Right lung (tissue), 5 donors: Measurements from ENCODE around the gene INPP5D. TPM values are rescaled to one million over a fixed set of nuclear protein-coding genes. Genes with fewer than 3 reads are reported as not detected.
"Not testable (repeated sequence)": the region's sequence is repeated elsewhere in the genome, so short reads cannot be mapped to it uniquely, and the experiment has no call there.

Experiments
- DNase-seq, 2 donors: peaks; one replicate each; pipeline ENCODE4 v3.0.0-alpha.2; 2013
- polyA plus RNA-seq, 5 donors: library from polyadenylated mRNA; unstranded; fragments of 120-200 nt; gene quantifications; one replicate each; pipeline versions ENCODE4 v1.2.1 to v1.2.3, GENCODE V29; 2013; ENCODE audit warnings: inconsistent platforms in 1 of 5, low replicate concordance in 1 of 5; ENCODE audit not compliant: insufficient read length in 5 of 5, insufficient read depth in 1 of 5

INPP5D gene
- polyA plus RNA-seq, 5 donors: 8.4 to 14.6 (median 12.8) TPM

DNA sequence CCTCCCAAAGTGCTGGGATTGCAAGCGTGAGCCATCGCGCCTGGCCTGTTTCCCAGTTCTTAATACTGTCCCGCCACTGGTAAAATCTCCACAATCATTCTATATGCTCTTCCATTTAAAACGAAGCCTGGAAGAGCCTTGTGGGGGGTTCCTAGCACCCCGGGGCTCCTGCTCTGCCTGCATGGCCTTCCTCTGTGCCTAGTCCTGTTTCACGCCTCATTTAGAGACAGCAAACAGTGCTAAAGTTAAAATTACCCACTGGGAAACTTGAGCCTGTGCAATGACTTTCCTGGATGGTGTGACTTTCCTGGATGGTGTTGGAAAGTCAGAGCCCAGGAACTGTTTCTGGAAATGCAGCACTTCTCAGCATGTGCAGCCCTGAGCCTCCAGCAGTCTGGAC lies 55.0 kb downstream of the INPP5D start:
- no peak for DNase-seq

DNA sequence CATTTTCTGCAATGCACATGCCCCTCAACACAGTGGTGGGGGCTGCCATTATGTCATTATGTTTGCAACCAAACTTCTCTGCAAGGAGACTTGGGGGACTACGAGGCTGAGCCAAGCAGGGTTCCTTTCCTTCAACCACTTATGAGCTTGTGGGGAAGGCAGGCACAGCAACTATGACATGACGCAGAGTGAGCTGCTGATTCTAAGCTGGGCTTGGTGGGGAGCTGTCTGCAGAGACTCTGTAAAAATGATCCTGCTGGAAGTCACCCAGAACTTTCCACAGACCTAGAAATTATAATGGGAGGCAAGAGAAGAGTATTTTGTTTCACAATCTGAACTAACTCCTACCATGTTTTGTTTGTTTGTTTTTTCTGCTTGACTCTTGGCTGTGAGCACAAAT lies 55.6 kb downstream of the INPP5D start:
- DNase-seq: peak; percentile 32 to 36

DNA sequence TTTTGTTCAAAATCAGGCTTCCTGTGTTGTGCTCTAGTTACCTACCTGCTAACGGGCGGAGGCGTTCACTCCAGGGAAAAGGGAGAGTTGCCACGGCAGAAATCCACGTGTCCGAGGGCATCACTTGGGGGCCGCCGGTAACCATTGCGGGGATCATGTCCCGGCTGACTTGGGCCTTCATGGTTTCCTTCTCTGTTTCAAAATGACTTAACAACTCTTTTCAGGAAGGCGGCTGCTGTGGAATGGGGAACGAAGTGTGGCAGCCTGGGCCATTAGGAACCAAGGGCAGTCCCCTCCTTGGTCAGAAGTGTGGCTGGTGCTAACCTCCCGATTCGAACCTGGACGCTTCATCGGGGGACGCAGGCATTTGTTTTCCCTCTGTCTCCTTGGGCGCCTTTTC lies 56.8 kb downstream of the INPP5D start:
- no peak for DNase-seq

DNA sequence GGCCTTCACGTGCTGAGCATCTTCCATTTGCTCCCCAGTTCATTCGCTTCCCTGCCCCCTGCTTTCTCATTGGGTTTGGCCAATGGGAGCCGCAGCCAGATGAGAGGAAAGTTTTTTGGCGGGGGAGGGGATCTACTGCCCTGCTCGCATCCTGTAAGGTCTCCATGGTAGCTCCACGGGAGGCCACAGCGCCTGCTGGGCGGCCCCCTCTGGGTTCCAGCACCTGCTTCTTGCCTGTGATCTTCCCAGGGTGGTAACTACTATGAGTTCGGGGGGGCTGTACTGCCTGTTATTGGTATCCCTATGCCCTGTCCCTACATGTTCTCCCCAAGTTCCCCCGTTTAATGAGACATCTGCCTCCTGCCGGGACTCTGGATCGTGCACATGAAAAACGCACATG lies 57.2 kb downstream of the INPP5D start:
- no peak for DNase-seq

DNA sequence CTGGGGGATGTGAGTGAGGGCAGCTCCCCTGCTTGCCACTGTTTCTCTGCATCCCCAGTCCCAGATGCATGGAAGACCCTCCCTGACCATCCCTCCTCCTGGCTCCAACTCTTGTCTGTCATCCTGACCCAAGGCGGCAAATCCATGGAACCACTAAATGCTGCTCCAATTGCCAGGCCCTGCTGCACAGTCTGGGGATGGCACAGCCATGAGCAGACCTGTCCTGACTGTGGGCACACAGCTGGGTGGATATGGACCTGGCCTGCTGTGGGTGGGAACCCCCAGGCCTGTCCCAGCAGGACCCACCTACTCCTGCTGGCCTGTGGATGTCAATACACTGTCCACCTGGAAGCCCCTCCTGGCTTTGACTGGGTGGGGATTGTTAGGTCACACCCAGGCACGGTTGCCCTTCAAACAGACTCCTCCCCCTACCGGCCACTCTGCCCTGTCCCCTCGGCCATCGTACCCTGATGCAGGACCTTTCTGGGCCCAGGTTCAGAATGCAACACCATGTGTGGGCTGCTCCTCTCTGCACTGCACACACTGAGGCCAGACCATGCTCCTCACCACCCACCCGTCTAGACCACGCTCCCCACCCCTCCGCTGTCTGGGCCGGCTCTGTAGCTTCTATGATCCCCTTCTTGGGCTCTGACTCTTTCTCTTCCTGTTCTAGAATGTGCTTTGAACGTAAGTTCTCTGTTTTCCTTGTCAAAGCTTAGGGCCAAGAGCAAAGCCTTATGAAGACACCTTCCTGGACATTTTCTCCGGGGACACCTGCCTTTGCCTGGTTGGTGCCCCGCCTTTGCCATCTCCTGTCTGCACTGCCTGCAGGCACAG lies 57.9 kb downstream of the INPP5D start:
- DNase-seq: no peak

DNA sequence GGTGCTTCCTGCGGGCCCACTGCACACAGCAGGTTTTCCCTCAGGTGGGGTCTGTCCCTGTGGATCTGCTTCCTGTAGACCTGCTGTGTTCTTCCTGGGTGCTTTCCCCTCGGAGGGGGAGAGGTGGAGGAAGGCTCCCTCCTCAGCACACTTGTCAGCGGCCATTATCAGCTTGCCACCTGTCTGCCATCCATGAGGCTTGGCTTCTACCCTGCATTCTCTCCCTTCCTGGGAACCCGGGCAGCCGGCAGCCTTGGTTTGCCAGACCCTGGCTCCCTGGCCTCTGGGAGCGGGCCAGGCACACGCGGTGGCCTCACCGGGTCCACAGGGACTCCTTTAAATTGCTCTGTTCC lies 58.5 kb downstream of the INPP5D start:
- no peak for DNase-seq

DNA sequence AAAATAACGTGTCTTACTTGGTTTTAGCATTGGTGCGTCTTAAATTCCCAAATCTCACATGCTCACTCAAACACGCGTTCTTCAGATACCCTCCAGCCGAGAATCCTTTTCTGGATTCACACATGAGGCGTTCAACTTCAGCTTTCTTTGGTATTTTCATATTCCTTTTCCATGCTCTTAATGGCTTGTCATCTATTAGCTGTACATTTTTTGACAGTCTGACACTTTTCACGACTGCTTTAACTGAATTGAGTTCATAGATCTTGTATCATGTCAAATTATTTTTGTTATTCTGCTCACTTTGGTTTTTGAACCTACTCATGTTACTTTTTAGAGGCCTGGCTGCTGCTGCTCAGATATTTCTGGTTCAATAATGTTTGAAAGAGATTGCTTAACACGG lies 59.0 kb downstream of the INPP5D start:
- DNase-seq: no peak

DNA sequence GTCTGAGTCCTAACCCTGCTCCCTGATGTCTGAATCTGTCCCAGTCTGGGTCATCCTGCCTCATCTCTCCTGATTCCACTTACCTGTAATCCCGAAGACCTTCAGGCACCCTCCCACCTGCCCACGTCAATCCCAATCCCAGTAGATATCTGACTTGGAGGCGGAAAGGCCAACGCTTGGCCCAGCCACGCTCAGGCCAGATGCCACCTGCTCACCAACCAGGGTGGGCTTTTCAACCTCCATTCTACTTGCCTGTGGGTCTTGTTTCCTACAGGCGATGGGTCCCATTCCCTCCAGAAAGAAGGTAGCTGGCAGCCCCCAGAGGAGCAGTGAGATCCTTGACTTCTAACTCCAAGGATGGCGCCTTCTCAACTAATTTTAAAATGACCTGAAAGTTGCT lies 59.7 kb downstream of the INPP5D start:
- DNase-seq: no peak

DNA sequence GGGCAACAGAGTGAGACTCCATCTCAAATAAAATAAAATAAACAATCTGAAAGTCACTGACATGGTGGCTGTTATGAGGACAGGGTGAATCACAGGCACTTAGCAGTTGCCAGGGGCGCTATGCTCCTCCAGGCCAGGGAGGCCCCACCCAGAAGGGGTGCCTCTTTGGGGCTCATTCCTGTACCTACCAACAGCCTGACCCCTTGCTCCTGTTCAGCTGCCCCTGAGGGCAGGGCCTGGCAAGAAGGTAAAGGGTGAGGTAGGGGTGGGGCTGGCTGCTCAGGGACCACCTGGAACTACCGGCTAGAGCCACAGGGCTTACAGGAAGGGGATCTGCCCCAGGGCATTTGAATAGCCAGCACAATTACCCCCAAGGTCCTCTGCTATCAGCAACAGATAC lies 60.3 kb downstream of the INPP5D start:
- no peak for DNase-seq

DNA sequence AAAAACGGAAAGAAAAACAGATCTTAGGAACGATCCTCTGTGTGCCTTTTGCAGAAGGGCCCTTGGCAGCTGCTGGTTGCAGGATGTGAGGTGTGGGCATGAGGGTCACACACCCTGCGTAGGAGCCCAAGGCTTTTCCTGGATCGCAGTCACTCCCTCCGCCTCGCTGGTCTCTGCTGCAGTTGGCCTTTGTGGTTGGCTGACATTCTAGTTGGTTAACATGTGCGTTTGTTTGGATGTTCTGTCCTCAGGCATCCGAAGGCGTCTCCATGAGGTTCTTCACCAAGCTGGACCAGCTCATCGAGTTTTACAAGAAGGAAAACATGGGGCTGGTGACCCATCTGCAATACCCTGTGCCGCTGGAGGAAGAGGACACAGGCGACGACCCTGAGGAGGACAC lies 61.7 kb downstream of the INPP5D start:
- DNase-seq: no peak

DNA sequence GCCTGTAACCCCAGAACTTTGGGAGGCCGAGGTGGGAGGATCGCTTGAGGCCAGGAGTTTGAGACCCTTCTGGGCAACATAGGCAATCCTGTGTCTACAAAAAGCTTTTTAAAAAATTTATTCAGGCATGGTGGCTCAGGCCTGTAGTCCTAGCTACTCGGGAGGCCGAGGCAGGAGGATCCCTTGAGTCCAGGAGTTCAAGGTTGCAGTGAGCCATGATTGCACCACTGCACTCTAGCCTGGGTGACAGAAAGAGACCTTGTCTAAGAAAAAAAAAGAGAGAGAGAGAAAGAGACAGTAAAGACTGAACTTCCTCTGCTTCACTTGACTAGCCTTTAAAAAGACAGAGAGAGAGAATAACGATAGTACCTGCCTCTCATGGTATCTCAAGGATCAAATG lies 62.4 kb downstream of the INPP5D start:
- DNase-seq: no peak

DNA sequence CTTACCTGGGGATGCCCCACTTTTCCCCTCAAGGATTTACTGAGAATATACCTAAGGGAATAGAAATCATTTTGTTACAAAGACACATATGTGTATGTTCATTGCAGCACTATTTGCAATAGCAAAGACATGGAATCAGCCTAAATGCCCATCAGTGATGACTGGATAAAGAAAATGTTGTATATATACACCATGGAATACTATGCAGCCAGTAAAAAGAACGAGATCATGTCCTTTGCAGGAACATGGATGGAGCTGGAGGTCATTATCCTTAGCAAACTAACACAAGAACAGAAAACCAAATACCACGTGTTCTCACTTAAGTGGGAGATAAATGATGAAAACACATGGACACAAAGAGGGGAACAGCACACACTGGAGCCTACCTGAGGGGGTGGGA lies 63.4 kb downstream of the INPP5D start:
- not testable (repeated sequence) for DNase-seq

DNA sequence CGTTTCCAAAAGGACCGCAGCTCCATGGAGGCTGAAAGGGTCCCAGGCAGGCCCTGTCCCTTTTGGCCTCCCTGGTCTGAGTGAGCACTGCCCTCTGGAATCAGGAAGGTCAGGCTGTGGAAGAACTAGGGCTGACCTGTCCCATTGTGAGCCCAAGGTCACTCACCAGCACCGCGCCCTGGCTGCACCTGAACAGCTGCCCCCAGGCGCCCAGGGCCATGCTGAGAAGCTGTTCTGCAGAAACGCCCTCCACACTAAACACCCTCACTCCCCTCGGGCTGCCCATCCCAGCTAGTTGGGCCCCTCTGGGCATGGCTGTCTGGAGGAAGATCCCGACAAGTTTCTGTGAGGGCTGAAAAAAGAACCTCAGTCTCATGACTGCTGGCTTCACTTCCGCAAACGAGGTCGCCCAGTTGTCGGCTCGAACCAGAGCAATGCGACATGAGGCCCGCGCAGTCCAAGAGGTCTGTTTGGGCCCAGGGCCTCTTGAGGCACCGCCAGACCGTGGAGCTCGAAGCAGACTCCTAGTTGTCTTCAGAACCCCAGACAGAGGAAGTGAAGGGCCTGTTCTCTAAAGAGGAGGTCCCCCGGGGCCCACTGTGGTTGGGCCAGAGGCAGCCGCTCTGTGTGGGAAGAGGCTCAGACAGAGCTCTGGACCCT lies 64.4 kb downstream of the INPP5D start:
- no peak for DNase-seq

DNA sequence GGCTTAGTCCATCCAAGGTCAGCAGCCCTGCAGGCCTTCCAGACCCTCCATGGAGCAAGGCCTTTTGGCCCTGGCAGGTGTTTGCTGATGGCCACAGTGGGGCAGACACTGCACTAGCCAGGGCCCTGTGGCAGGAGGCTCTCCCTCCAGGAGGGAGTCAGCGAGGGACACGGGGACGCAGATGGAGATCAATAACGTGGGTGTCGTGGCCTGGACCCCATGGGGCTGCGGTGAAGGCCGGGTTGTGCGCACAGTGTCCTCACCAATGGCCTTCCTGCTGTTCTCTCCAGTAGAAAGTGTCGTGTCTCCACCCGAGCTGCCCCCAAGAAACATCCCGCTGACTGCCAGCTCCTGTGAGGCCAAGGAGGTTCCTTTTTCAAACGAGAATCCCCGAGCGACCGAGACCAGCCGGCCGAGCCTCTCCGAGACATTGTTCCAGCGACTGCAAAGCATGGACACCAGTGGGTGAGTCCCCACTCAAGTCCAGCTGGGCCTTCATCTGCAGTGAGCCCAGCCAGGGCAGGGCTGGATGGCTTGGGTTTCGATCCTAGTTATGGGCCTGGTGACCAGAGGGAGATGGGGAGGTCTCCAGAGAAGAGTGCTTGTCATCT lies 65.4 kb downstream of the INPP5D start:
- no peak for DNase-seq

DNA sequence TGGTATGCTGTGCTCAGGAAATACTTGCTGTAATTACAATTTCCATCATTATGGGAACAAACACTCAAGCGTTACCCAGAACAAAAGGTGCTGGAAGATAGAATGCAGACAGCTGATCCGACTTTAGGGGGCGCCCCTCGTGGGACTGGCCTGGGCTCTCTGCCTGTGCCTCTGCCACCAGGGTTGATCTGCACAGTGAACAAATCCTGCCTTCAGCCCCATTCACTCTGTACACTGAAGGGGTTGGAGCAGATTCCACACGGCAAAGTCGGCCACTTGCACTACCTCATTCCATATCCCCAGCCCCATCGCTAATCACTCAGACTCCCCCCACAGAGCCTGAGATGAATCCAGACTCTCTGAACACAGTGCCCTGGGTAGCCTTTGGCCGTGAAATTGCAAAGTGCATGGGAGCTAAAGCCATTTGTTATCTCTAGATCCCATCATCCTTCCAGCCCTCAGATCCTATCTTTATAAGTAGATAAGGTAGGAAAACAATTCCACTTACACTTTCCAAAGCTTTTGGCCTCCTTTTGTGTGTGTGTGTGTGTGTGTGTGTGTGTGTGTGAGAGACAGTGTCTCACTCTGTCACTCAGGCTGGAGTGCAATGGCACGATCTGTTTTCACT lies 69.3 kb downstream of the INPP5D start:
- no peak for DNase-seq

DNA sequence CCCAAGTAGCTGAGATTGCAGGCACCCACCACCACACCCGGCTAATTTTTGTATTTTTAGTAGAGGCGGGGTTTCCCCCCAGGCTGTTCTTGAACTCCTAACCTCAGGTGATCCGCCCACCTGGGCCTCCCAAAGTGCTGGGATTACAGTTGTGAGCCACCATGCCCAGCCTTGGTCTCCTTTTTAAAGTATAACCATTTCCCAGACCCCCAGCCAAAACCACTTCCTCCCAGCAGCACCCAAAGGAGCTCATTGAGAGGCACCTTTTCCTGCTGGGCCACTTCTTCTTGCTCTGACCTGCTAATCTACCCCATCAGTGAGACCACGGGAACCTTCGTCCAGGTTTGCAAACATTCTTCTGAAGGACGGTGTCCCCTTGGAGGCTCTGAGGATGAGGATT lies 69.9 kb downstream of the INPP5D start:
- DNase-seq: no peak

DNA sequence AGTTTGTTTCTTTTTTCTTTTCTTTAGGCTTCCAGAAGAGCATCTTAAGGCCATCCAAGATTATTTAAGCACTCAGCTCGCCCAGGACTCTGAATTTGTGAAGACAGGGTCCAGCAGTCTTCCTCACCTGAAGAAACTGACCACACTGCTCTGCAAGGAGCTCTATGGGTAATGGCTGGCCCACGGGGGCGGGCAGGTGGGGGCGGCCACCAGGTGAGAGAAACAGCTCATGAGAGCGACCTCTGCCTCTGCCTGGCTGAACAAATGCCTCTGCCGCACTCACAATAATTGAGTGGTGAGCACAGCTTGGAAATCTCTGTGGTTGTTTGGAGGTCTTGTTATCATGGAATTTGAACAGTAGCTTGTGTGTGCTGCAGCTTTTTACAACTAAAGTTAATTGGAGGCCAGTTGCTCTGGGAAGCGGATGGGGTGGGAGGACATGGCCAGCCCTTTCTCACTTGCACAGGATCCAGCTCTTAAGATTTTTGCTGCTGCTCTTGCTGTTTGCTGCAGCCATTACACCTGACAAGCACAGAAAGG lies 70.4 kb downstream of the INPP5D start:
- DNase-seq: no peak

DNA sequence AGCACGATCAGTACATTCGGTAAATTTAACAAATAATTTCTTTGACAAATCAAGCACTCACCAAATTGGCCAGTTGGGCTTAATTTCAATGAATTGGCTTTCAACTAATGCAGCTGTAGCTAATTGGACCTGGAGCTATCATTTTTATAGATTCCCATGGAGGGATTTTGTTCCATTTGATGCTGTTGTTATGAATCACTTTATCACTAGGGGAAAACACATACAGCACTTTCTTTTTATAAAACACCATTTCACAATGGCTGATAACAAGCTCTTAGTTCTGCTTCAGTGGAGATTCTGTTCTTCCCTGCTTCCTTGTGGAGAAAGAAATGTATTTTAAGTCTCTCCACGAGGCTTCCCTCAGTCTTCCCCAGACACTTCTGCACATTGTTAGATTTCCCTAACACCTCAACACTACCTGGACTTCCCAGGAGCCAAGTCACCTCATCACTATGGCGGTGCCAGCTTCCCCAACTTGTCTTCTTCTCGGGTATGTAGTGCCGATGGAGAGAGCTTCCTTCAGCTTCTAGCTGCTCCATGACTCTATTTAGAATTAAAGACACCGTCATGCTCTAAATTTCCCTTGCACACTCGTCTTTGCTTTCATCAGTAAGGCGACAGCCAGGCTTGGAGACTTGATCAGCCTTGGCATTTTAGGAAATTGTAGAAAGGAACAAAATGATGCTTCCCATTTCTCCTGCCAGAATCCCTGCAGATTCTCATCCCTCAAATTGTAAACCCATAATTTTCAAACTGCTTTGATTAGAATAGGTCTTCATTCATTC lies 72.0 kb downstream of the INPP5D start:
- DNase-seq: no peak

DNA sequence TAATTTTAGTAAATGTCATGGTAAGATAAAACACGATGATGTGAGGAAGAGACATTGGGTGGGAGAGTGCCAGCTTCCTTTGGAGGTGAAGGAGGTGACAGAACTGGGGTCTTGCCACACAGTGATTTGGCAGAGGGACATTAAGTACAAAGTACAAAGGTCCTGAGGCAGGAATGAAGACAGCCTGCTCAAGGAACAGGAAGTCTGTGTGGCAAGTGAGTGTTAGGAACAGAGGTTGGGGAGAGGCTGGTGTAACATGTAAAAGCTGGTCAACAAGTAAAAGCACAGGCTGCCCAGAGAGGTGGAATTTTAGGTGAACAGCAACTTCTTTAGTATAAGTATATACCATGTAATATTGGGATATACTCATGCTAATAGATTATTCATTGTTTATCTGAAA lies 73.1 kb downstream of the INPP5D start:
- DNase-seq: no peak

DNA sequence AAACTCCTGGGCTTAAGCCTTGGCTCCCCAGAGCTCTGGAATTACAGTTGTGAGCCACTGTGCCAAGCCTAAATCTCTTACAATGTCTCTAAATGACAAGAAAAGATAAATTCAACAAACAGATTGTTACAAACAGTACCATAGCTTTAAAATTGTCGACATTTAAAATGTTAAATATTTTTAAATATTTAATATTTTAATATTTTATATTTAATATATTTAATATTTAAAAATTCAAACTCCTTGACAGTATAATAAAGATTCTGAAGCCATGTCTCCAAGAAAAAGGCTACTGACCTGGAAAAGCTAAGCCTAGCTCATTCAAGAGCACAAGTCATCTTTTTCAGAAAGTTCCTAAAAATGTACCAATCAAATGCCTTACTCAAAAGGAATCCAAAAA lies 75.3 kb downstream of the INPP5D start:
- no peak for DNase-seq

DNA sequence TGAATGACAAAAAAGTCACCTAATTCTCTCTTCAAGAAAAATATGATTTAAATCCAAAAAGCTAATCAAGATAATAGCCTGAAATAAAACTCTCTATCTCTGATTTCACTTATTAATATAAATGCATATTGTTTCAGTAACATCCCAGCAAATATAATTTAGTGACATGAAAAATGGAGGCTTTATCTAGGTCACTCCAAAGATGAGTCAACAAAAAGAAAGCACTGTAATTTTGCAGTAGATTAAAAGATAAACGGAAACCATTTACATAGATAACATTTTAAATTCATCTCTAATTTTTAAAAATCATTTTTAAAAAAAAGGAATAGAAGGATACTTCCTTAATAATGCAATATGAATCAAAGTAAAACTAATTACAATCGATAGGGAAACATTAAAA lies 76.9 kb downstream of the INPP5D start:
- no peak for DNase-seq
